IPS DF 4.7 (cell line): ENCODE measurements around the gene PID1.
"Not testable (repeated sequence)": the region's sequence is repeated elsewhere in the genome, so short reads cannot be mapped to it uniquely, and the experiment has no call there.

Experiments
- DNase-seq: peaks from one replicate; pipeline ENCODE4 v3.0.0-alpha.2; 2013; ENCODE audit warnings: low spot score; ENCODE audit errors: extremely low read depth

PID1 gene

DNA sequence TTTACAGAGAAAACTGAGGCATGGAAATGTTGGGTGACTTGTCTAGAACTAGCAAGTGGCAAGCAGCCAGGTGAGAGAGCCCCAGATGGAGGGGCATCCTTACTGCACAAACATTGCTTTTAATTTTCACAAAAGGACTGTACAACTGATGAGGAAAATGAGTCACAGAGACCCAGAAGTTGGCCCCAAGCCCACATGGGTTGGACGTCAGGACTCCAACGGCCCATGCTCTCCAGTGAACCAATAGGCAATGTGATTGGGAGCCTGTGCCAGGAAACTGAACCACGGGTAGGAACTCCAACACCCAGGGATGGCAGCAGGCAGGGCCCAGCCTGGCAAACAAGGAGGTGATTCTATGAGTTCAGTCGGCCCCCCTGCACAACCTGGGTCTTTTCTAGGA lies 50.8 kb downstream of the PID1 start:
- DNase-seq: no peak

DNA sequence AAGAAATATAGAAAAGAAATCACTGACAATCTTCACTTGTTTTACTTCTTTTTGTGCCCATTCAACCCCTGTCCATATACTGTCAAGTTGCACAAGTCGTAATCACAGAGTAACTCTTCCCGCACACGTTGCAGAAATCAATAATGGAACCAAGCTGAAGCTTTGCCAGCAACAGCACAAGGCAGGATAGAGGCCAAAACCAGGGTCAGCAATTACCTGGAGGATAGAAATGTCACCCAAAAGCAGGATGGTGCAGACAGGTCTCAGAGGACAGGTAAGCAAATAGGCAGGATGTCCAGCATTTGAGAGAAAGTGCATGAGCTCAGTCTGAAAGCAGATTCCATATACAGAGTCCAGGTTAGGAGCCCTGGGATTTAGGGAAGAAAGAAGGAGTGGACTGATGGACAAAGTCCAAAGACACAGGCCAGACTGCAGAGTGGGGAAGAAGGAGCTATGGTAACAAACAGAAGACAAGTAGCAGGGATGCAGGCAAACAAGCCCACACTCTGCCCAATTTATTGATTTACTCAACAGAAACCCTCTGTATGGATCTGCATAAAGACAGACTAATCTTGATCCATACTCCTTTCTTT lies 52.7 kb downstream of the PID1 start:
- DNase-seq: no peak

DNA sequence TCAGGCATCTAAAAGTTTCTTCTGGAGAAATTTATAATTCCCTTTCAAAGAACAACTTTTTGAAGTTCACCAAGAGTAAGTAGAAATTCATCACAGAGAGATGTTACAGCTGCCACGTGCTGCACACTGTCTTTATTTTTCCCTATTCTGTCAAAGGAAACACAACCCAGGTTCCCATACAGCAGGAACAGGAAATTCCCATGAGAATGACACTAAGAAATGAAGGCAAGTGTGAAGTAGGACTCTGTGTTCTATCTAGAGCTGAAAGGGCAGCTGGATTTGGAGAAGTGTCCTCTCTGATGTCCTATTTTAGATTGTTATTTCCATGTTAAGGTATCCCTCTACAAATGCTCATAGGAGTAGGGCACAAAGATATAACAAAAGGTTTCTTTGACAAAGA lies 58.8 kb downstream of the PID1 start:
- no peak for DNase-seq

DNA sequence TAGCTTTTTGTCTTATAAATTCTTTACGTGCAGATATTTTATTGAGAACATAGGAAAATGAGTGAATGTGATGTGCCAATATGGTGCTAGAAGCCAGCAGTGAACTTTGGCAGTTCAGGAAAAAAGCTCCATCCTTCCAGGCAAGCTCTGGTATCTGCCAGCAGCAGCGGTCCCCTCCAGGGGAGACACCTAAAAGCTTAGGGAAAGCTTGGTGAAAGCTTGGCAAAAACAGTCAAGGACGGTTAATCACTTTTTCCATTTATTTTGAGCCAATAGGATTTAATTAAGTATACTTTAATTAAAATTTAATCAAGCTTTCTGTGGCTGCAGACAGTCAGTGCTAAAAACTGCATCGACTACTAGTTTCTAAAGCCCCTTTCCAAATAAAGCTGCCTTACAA lies 60.4 kb downstream of the PID1 start:
- DNase-seq: no peak

DNA sequence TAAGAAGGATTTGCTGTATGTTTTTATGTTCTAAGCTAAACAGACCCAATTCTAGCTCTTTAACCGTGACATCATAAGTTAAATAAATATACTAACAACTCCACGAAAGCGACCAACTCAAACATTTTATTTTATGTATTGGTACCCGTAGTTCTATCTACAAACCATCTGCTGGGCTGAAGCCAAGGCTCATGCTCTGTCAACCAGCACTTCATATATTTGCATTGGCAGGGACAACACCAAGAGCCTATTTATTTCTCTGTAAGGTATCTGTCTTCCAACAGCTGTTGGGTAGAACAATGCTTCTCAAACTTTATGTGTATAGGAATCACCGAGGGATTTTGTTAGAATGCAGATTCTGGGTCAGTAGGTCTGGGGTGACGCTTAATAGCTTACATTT lies 64.5 kb downstream of the PID1 start:
- no peak for DNase-seq

DNA sequence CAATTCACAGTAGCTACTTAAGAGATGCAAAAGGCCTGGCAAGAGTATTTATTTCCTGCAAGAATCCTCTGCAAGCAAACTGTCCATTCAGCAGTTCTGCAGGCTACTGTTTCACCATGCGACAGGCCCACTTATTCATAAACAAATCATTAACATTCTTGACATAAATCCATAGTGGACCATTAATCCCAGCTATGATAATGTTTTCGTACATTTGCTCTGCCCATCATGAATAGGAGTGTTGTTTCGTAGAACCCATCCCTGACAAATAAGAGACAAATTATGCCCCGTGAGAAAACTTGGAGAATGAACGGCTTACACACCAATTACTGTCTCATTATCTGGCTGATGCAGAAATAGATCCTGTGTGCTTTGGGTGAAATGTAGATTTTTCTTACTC lies 65.4 kb downstream of the PID1 start:
- no peak for DNase-seq

DNA sequence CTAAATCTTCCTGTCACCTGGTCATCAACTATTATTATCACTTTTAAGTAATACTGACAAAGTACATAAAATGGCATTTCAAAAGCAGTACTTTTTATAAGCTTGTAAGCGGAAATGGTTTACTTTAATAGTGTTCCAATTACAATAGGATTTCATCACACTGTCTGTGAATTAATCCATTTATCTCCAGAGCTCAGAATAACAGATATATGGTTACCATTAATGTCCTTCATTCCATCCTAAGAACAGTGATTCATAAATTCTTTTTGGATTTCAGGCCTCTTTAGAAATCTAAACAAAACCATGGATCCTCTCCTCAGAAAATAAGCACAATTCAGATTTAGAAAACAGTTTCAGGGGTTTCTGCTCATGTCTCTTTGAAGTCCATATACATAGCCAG lies 68.4 kb downstream of the PID1 start:
- no peak for DNase-seq

DNA sequence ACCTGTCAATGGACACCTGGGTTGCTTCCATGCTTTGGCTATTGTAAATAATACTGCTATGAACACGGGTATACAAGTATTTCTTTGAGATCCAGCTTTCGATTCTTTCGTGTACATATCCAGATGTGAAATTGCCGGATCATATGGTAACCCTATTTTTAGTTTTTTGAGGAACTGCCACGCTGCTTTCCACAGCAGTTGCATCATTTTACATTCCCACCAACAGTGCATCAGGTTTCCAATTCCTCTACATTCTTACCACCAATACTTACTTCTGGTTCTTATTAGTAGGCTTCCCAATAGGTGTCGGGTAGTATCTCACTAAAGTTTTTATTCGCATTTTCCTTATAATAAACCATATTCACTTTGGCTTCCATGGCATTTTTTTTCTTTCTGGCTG lies 69.6 kb downstream of the PID1 start:
- no peak for DNase-seq

DNA sequence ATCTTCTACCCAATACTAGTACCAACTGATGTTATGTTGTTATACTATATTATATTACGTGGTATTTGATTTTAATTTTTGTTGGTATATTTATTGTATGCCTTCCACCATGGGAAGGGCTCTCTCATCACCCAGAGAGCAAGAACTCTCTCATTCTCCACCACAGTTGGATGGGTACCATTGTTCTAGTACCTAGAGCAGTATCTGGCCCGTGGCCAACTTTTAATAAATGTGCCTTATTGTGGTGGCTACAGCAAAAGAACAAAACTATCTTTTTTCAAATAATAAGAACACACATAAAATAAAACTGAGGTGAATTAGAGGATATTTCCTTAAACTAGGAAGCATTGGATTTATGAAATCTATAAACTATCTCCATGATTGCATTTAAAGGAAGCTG lies 71.8 kb downstream of the PID1 start:
- DNase-seq: no peak

DNA sequence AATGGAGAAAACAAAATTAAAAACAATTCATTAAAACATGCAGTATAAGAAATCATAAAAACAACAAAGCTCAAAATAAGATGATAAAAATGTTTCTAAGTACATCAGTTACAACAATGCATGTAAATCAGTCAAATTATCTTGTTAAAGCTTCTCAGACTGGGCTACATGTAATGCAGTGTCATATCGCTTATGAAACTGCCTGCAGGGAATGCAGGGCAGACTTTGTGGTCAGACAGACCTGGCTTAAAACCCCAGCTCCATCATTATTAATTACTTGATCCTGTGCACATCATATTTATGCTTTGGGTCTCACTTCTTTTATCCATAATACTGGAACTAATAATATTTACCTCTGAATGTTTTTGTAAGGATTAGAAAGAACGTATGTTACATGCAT lies 74.6 kb downstream of the PID1 start:
- DNase-seq: no peak

DNA sequence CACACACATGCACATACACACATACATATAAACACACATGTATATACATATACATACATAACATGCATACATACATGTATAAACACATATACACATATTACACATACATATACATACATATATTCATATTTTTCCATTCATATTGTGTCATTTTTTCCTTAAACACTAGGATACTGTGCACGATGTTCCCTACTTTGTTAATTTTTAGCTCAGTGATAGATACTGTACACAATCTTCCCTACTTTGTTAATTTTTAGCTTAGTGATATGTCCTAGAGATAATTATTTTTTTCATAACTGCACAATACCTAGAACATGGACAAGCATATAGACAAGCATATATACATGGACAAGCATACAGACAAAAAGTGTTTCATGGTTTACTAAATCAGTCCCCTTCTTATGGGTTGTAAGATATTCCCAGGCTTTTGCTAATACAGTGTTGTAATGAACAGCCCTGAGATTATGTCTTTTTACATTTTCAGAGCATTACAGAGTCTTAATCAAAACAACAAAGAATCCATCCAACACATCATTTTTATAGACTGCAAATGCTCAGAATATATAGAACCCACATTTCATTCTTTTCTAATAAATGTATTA lies 75.6 kb downstream of the PID1 start:
- DNase-seq: no peak

DNA sequence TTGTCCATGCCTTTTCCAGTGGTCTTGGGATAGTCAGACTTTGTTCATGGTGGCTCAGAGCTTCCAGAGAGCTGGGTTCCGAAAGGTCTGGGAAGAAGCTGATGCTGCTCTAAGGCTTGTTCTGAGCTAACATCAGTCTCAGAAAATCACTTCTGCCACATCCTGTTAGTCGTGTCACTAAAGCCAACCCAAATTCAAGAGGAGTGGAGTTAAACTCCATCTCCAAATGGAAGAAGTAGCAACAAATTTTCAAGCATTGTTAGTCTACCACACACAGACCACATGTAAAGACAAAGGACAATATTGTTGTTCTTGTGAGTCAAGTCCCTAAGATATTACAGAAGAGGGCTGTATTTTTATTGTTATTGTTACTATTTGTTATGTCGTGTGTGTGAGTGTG lies 77.8 kb downstream of the PID1 start:
- no peak for DNase-seq

DNA sequence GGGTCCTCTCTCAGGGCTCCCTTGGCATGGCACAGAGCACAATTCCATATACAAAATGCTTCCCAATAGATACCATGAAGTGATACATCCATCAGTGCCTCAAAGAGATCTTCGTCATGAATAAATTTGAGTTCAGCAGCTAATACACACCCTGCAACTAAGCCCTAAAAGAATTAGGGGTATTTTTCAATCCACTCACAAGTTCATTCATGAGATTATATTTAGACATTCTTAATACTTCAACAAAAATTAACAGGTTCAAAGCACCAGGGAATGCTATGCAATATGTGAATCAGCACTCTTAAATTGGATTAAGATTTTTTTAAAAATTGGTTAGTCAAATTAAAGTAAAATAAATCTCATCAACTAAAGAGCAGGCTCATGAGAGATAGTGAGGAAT lies 79.7 kb downstream of the PID1 start:
- no peak for DNase-seq

DNA sequence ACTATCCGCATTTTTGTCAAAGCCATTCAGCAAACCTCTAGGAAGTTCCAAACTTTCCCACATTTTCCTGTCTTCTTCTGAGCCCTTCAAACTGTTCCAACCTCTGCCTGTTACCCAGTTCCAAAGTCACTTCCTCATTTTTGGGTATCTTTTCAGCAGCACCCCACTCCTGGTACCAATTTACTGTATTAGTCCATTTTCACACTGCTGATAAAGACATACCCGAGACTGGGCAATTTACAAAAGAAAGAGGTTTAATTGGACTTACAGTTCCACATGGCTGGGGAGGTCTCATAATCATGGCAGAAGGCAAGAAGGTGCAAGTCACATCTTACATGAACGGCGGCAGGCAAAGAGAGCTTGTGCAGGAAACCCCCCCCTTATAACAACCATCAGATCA lies 84.0 kb downstream of the PID1 start:
- not testable (repeated sequence) for DNase-seq

DNA sequence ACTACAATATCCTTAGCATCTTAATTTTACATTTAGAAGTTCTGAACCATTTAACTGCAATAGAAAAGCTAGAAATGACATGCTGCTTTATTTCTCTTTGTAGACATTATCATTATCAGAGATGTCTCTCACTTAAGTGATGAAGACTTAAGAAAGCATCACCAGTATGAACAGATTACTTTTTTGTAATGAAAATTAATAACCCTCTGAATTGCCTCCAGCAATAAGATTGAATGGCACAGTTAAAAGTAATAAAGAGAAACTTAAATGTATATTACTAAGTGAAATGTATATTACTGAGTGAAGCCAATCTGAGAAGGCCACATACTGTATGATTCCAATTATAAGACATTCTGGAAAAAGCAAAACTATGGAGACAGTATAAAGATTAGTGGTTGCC lies 89.4 kb downstream of the PID1 start:
- no peak for DNase-seq

DNA sequence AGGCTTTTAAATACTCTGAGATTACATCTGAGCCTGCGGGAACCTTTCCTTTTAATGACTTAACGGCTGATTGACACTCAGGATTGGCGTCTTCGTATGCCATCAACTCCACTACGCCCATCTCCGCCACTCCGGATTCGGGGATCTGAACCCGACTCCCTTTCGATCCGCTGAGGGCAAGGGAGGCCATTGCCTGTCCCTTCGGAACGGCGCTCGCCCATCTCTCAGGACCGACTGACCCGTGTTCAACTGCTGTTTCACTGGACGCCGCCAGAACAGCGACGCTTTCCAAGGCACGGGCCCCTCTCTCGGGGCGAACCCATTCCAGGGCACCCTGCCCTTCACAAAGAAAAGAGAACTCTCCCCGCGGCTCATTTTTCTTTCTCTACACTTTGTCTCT lies 90.4 kb downstream of the PID1 start:
- DNase-seq: no peak

DNA sequence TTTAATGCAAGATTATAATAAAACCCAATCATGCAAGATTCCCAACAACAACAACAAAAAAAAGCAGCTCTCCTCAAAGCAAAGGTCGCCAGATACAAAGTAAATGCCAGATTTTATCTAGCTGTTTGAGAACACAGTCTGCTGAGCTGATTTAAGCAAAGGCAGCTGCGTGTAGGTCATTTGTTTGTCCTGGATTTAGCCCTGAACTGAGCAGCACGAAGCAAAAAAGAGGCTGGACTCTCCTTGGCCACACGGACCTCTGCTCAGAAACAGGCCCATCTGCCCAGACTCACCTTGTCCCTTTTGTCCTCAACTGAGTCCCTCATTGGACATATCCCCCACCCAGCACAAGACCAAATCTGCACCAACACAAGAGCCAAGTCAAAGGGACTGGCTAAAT lies 91.5 kb downstream of the PID1 start:
- no peak for DNase-seq

DNA sequence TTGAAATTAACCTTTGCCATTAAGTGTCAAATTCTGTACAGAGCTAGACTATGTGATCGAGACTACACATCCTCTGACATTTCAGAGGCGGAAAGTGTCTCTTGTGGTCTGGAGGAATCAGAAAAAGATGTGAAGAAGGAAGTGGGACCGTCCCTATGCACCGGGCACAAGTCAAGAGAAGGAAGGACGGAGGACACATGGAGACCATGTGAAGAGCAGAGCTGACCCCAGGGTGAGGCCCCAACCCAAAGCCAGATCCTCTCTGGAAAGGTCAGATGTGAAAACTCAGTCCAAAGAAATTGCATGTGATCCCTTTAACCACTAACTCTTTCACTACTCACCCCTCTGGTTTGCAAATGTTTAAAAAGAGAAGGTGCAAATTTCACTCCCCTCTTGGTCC lies 92.4 kb downstream of the PID1 start:
- no peak for DNase-seq

DNA sequence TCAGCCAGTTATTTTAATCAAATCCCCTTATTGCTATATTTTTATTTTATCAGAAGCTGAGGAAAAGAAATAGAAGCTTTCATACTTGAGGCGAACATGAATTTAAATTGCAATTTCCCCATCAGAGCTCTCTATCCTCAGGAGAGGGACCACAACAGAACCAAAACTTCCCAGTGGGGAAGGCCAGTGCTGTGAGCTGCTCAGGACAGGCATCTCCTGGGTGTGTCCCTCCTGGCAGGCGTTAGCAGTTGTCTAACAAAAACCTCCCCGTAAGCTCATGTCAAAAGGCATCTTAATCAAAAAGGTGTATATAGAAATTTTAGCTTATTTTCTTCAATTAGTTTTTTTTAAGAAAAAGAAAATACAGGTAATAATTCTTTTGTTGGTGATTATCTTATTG lies 93.0 kb downstream of the PID1 start:
- DNase-seq: no peak

DNA sequence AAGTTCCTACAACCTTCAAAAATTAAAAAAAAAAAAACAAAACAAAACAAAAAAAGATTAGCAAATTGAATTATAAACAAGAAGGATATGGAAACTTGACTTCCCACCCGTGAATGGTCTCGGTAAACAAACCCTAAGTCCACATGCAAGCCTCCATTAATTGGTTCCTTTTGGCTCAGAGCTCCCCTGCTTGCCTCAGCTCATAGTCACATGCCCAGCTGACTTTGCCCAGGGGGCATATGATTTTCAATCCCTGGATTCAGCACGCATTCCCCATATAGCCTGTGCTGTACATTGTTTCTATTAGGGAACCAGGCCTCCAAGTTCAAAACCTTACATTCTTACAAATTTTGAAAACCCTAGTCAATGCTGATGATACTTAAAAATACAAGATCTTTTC lies 95.0 kb downstream of the PID1 start:
- DNase-seq: no peak

DNA sequence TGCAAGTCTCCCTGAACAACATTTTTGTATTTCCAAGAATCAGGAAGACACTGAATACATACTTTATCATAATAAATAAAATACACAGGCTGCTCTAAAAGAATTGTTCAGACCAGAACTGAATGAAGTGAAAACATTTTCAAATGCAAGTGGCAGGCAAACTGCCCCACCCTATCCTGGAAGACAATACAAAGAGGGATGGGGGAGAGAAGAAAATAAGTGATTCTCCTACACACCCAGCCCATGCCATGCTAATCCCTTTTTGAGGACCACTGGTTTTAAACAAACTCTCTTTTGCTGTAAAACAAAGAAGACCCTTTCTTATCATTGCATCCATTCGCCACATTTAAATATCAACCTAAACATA lies 95.6 kb downstream of the PID1 start:
- DNase-seq: no peak

DNA sequence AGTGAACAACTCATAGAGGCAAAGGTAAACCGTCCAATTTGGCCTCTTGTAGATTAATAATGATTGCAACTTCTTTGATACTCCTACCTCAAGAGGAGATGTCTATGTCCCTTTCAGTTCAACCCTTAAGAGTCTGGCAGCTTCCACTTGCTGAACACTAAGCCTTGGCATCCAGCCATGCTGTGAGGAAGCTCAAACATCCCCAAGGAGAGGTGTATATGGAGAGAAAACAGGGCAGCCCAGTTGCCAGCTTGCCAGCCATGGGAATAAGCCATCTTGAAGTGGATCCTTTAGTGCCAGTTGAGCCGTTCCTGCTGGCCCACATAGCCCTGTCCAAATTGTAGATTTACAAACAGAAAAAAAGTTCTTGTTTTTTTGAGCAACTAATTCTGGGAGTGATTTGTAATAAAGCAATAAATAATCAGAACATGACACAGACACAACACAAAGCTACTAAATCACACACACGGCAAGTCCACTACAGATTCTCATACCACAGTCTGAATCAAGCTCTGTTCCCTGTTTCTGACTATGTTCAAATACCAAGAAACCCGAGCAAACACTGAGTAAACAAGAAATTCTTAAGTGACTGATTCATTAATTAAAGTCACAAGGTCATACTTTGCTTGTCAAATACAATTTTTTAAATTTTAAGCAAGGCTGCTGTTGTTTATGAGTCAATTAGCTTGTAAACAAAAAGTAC lies 96.1 kb downstream of the PID1 start:
- DNase-seq: no peak

DNA sequence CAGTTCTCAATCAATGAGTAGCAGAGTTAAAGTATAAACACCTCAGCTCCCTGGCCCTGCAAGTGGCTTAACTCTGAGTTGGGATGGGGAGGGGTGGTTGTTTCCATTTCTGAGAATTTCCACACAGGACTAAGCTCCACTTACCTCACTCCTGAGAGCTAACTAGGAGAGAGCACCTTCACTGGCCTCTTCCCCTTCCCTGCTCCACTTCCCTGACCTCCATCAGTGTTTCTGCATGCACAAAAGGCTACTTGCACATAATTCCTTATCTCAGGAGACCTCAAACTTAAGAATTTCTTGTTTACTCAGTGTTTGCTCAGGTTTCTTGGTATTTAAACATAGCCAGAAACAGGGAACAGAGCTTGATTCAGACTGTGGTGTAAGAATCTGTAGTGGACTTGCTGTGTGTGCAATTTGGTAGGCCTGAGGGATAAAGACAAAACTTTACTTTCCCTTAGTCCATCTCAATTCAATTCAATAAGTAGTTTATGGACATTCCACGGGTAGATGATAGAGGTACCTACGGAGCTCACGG lies 97.2 kb downstream of the PID1 start:
- DNase-seq: no peak
